Measurements from ENCODE around the gene FLT4.

Gene FLT4

GRCh38 chr5:180640861-180641565 is 8.4 kb downstream of the FLT4 start:
- DNase-seq: no peak

- no peak for DNase-seq
Observed at GRCh38 chr5:180640611-180640860, 8.9 kb downstream of the FLT4 start.

- DNase-seq: no peak
Observed at GRCh38 chr5:180639741-180640610, 9.4 kb downstream of the FLT4 start.

GRCh38 chr5:180639287-180639686 is 10.1 kb downstream of the FLT4 start:
- no peak for DNase-seq

DNA sequence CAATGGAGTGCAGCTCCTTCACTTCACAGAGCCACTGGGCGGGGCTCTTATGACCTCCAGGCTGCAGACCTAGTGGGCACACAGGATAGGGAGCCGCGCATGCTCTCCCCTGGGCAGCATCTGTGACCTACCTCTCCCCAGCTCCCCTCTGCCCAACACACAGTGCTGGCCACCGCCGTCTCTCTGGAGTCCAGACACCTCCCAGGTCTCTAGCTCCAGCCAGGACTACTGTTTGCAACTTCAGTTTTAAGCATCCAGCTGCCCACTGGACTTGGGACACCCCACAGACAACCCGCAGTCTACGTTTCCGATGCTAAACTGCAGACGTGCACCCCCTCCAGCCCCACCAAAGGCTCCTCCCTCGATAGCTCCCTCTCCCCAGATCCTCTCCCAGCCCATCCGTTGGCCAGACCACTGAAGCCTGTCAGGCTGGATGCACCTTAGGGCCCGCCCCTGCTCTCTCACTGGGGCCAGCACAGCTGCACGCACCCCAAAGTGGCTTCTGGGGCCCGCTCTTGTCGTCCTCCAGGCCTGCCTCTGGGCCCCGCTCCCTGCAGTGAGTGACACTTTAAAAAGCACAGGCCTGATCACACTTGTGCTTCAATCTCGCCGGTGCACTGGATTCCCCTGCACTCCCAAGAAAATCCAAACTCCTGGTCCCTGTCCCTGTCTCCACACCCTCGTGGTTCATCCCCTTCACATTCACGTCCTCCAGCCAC is 11.3 kb downstream of the FLT4 start:
- DNase-seq: no peak

- no peak for DNase-seq
Observed at GRCh38 chr5:180636403-180637075, 12.9 kb downstream of the FLT4 start.

GRCh38 chr5:180636016-180636402 is 13.4 kb downstream of the FLT4 start:
- DNase-seq: no peak

- no peak for DNase-seq
Observed at GRCh38 chr5:180633283-180634177, 15.9 kb downstream of the FLT4 start.

DNA sequence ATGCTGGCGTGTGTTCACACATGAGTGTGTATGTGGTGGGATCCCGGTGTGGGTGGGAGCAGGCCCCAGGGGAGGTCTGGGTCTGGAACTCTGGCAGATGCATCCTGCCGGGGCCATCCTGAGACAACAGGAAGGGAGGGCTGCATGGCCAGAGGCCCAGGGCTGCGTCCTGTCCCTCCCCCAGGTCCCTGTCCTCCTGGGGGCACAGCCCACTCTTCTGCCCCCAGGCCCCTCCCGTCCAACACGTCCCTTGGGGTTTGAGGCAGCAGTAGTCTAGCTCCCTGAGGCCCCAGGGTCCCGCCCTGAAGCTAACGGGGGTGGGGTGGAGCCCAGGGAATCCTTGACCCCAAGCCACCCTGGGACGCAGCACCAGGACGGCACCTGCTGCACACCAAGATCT is 16.6 kb downstream of the FLT4 start:
- DNase-seq: no peak

DNA sequence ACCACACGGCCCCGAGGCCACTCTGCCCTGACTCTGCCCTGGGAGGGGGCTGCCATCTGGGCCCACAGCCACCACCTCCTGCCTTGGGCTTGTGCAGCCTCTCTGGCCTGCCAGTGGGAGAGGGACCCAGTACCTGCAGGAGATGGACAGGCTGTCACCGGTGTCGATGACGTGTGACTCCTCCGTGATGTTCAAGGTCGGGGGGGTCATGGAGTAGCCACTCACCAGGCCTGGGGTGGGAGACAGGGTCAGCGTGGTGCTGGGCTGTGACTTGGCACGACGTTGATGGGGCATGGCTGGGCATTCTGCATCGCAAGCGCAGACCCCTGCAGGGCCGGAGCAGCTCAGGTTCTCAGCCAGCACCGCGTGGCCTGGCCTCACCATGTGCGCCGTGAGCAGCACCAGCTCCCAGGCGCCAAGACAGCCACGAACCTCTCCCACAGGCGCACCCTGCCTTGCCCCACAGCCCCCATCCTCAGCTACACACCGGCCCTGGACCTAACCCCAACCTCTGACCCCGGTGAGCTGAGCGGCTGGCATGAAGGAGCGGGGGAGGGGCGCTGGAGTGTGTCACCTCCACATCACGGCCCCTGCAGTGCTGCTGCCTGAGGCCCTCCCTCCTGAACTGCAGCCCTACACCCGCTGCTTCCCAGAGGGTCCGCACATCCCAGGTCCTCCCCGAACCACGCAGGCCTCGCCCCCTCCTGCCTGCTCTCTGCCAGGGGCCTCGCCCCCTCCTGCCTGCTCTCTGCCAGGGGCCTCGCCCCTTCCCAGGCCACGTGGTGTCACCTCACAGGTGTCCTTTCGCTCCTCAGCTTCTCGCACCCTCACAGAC is 17.6 kb downstream of the FLT4 start:
- no peak for DNase-seq

- no peak for DNase-seq
Observed at GRCh38 chr5:180630426-180630825, 19.0 kb downstream of the FLT4 start.

GRCh38 chr5:180629831-180630382 is 19.5 kb downstream of the FLT4 start:
- DNase-seq: no peak

GRCh38 chr5:180628827-180629750 is 20.3 kb downstream of the FLT4 start:
- no peak for DNase-seq

- DNase-seq: no peak
Observed at GRCh38 chr5:180628211-180628610, 21.2 kb downstream of the FLT4 start.

GRCh38 chr5:180627386-180628120 is 21.8 kb downstream of the FLT4 start:
- DNase-seq: no peak

- no peak for DNase-seq
Observed at GRCh38 chr5:180626661-180627385, 22.6 kb downstream of the FLT4 start.

- no peak for DNase-seq
Observed at GRCh38 chr5:180625791-180626660, 23.4 kb downstream of the FLT4 start.

Data from NCI-H187 (cell line).